Activated CD4-positive, alpha-beta T cell treated with anti-CD3 and anti-CD28 coated beads, Interleukin-2, amount 50 U/mL, for 48 hours (primary cell): Measurements from ENCODE around the gene ARVCF.

Experiments
- DNase-seq, 2 experiments: peaks; one replicate each; pipeline ENCODE4 v3.0.0-alpha.2; 2020

ARVCF gene

GRCh38 chr22:19971276-19972124, 45.1 kb downstream of the ARVCF start:
- DNase-seq: no peak

- DNase-seq: peak; percentile 83 to 84
Measured at GRCh38 chr22:19970479-19971275, 45.9 kb downstream of the ARVCF start.

GRCh38 chr22:19970031-19970478, 46.6 kb downstream of the ARVCF start:
- DNase-seq: no peak

GRCh38 chr22:19969141-19969928, 47.3 kb downstream of the ARVCF start:
- DNase-seq: no peak

- DNase-seq: no peak
Measured at GRCh38 chr22:19968450-19968891, 48.2 kb downstream of the ARVCF start.

GRCh38 chr22:19967850-19968449, 48.7 kb downstream of the ARVCF start:
- no peak for DNase-seq

GRCh38 chr22:19966908-19967750, 49.5 kb downstream of the ARVCF start:
- no peak for DNase-seq

- DNase-seq: no peak
Measured at GRCh38 chr22:19965771-19966709, 50.6 kb downstream of the ARVCF start.

GRCh38 chr22:19964701-19965386, 51.8 kb downstream of the ARVCF start:
- no peak for DNase-seq

GRCh38 chr22:19963863-19964642, 52.6 kb downstream of the ARVCF start:
- DNase-seq: no peak

GRCh38 chr22:19962909-19963806, 53.5 kb downstream of the ARVCF start:
- peak; percentile 47 to 60 for DNase-seq

- peak; percentile 75 to 81 for DNase-seq
Measured at GRCh38 chr22:19962246-19962908, 54.2 kb downstream of the ARVCF start.

- DNase-seq: no peak
Measured at GRCh38 chr22:19961868-19962245, 54.8 kb downstream of the ARVCF start.

GRCh38 chr22:19961201-19961580, 55.4 kb downstream of the ARVCF start:
- no peak for DNase-seq

GRCh38 chr22:19960491-19961200, 56.0 kb downstream of the ARVCF start:
- no peak for DNase-seq
